HT1080 (cell line): ENCODE measurements around the gene DNAH11. TPM values are rescaled to one million over a fixed set of nuclear protein-coding genes. Genes with fewer than 3 reads are reported as not detected.
"Not testable (repeated sequence)": the region's sequence is repeated elsewhere in the genome, so short reads cannot be mapped to it uniquely, and the experiment has no call there.

Source experiments
- DNase-seq: peaks from one replicate; pipeline ENCODE4 v3.0.0-alpha.2; 2015; ENCODE audit warnings: low read depth
- total RNA-seq: library from RNA; depleted of rRNA; stranded (reverse); fragments of >200 nt; shearing (Covaris generic); gene quantifications from 2 replicates; pipeline ENCODE4 v1.2.3, GENCODE V29; 2014

DNAH11 gene
- total RNA-seq, 1 experiment from 2014 or later: 7.5 TPM

DNA sequence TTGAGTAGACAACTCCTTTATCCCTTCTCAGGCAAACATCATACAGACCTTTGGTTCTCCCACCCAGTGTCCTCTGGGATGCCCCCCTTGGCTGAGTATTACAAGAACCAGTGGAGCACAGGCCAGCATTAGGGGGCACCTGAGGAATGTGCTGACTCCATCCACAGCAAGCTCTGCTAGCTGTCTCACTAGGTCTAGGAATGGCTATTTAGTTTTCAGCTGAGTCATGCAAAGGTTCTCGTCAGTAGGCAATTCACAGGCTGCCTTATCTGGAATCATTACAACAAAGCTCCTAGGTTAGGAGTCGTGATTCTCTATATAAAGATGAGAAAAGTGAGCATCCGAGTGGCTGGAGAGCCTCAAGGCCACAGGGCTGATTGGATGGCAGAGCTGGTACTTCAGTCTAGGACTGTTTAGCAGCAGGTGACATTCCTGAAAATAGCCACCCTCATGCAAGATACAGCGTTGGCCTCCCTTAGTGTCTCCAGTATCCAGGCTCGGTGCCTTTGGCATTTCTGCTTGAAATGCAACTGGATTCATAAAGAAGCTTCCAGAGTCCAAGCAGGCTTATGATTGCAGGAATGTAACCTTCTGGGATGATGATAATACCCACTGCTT, 327.1 kb downstream of the DNAH11 start:
- DNase-seq: peak; percentile 33

DNA sequence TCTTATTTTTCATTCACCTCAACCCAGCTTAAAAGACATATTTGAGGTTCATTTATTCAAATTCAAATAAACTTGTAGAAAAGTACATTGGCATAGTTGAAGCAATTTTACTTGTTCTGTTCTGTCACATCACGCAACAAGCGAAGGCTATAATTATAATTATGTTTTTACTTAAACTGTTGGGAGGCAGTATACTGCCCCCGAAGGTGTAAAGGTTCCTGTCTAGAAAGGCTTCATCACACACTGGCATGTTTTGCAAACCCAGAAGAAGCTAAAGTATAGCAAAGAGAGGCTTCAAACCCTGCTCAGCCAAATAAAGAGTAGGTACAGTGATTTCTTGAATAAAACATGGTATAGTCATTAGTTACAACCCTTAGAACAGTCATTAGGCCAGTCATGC, 340.2 kb downstream of the DNAH11 start:
- no peak for DNase-seq

DNA sequence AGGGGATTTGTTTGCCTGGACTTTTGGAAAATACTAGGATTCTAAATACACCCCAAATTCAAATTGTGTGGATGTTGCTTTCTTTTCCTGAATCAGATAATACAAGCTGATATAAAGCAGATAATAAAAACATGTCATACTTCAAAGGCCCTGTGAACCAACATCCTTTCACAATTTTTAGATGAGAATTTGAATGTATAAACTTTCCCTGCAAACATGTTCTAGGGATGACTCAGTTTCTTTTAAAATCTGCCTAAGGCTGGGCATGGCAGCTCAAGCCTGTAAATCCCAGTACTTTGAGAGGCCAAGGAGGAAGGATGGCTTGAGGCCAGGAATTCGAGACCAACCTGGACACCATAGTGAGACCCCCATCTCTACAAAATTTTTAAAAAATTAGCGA, 340.7 kb downstream of the DNAH11 start:
- not testable (repeated sequence) for DNase-seq

DNA sequence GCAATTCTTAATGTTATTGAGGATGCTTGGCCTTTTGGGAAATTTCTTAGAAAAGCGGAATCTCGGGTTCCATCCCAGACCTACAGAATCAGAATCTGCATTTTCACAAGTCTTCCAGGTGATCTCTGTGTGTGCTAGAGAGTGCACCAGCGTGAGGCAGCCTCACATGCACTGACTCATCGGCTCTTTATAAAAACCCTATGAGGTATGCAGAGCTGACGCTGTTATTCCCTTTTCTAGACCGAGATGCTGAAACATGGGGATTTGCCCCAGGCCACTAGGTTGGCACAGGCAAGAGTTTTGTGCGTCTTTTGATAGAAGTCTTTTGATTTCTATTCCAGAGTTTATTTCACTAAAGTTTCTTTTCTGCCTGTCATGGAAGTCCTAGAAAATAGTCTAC, 341.7 kb downstream of the DNAH11 start:
- no peak for DNase-seq

GRCh38 chr7:21886396-21886795, 343.6 kb downstream of the DNAH11 start:
- DNase-seq: no peak

DNA sequence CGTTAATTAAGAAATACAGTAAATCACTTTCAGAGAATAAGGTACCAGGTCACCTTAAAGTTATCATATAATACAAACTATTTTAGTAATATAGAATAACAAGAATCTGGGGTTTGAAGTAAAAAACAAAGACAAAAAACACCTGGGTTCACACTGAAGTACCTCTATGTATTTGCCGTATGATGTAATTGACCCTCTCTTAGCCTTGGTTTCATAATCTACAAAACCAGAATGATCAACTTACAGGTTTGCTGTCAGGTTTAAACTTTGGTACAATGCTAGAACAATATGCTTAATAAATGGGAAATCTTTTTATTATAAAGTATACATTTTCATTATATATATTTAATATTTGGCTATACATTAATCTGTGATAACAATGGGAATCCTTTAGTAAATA, 344.5 kb downstream of the DNAH11 start:
- DNase-seq: no peak

GRCh38 chr7:21887779-21888178, 344.9 kb downstream of the DNAH11 start:
- no peak for DNase-seq

GRCh38 chr7:21891291-21891690, 348.5 kb downstream of the DNAH11 start:
- no peak for DNase-seq

DNA sequence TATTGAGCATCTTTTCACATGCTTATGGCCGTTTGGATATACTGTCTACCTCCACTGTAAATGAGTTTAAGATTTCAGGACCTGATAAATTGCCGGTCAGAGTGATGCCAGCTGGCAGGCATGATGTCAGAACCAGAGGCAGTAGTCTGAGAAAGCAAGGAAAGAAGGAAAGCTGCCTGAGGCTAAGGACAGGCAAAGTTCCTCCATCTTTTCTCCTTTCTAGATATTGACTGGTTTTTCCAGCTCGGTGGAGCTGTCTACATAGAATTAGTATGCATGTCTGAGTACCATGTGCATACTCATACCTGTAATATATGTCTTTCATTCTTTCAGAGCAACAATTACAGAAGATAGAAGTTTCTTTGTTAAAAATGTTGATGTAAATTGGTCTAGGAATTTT, 350.6 kb downstream of the DNAH11 start:
- no peak for DNase-seq

DNA sequence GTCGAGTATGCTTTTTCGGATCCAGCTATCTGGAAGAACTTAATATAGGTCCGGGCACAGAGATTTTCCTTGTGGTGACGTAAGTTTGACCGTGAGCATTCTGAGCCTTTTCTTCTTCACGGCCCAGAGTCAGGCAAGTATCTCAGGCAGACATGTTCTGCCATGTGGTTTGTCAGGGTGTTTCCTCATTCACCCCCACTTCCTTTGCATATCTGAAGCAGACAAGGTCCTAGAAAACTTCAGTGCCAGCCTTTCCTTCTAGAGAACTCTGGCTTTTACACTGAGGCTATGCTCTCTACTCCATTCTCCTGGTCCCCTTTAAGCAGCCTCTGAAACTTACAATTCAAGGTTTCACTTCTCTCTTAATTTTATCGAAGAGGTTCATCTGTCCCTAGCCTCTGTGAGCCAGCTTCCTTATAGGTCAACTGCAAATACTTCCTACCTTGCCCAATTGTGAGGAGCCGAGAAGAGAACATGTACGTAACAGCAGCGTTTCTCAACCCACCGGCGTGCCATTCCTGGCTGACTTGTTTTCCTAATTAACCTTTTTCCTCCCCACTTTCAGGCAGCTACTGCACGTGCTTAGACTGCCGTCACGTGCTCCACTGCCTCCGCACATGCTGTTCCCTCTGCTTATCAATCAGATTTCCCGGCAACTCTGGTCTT, 355.6 kb downstream of the DNAH11 start:
- DNase-seq: no peak

- DNase-seq: no peak
Measured at GRCh38 chr7:21902240-21902639, 359.4 kb downstream of the DNAH11 start.

- peak; percentile 15 for DNase-seq
Measured at GRCh38 chr7:21903020-21903786, 360.4 kb downstream of the DNAH11 start.

DNA sequence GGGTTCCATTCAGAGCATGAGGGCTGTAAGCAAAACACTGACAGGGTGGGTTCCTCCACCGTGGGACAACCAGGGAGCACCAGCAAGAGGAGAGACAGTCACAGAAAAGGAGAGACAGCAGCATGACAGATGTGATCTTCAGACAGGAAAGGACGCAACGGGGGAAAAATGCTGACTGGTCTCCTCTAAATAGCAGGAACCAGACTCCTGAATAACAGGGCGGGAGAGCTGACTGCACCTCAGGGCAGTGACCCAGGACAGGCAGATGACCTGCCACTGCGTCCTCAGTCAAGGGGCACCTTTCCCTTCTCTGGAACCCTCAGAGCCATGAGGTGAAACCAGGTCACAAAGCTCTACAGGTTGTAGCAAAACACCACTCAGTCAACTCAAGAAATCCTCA, 365.9 kb downstream of the DNAH11 start:
- no peak for DNase-seq

DNA sequence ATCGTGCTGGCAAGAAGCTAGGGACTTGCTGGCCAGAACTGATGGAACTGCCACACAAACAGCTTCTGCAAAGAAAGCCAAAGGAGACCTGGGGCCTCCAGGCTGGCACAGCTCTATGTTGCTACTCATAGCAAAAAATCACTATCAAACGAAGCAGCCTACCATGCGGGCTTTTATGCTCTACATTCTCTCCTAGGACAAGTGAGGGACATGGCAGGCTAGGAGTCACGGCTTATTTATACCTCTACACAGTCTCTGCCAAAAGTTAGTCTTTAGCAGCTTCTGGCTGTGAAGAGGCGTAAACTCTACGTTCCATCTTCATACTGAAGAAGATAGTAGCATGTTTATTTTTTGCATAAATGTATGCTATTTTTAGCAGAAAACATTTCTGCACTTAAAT, 367.4 kb downstream of the DNAH11 start:
- no peak for DNase-seq

- DNase-seq: no peak
Measured at GRCh38 chr7:21911341-21911875, 368.6 kb downstream of the DNAH11 start.

GRCh38 chr7:21912305-21912704, 369.5 kb downstream of the DNAH11 start:
- DNase-seq: no peak

GRCh38 chr7:21912931-21913780, 370.3 kb downstream of the DNAH11 start:
- DNase-seq: no peak

DNA sequence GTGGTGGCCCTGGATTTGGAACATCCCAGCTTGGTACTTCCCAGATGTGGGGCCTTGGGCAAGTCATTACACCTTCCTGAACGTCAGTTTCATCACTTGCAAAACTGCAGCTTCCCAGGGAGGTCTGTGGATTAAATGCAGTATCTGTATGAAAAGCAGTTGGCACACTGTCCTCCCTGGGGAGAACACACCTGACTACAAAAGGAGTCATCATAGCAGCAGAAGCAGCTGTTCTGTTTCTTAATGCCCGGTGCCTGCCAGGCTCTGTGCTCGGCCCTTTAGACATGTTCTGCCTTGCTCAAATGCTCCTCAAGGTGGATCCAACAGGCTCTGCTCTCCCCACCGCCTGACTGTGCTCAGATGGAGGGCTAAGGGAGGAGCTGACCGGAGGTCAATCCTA, 371.8 kb downstream of the DNAH11 start:
- DNase-seq: no peak

DNA sequence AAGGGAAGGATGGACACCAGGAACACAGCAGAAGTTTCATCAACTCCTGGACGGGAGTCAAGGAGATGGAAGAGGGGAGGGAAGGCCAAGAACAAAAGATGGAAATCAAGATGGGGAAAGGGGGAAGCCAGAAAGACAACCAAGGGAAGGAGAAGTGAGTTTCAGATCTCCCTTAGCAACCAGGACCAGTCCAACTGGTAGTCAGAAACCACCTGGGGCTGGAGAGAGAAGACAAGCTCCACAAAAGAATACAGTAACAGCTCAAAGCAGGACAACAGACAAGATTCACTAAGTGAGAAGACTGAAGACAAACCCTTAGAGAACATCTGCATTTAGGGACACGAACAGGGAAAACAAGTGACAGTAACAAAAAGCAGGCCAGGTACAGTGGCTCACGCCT, 372.3 kb downstream of the DNAH11 start:
- no peak for DNase-seq

DNA sequence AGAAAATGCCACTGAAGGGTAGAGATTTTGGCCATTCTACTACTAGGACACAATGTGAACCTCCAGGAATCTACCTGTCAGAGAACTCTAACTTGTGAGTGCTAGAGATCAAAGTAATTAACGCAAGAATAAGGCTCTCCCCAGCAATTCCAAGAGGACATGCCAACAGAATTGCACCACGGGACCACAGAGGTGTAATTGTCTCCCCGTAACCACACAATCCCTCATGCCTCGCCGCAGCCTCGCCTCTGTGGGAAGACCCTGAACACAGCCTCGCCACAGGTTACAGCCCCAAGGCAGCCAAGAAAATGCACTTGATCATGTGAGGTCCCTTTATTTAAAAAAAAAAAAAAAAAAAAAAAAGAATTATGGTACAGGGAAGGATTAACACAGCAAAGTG, 373.3 kb downstream of the DNAH11 start:
- DNase-seq: no peak

DNA sequence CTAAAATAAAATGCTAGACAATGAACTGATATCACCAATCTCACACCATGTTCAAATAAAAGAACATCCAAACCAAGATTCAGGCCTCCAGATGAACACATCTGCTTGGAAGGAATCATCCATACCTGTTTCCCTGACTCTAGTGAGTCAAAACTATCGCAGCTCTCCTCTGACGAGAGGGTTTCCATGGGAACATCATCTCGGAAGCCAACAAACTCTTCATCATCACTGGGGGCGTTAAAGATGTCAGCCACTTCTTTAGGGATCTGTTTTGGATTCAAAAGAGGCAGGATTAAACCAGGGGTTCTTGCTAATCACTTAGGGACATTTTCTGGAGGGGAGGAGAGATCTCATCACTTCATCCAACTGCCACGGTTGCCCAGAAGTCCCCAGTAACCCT, 373.8 kb downstream of the DNAH11 start:
- DNase-seq: no peak
